ENCODE results near the gene NOL4L.

Gene NOL4L

DNA sequence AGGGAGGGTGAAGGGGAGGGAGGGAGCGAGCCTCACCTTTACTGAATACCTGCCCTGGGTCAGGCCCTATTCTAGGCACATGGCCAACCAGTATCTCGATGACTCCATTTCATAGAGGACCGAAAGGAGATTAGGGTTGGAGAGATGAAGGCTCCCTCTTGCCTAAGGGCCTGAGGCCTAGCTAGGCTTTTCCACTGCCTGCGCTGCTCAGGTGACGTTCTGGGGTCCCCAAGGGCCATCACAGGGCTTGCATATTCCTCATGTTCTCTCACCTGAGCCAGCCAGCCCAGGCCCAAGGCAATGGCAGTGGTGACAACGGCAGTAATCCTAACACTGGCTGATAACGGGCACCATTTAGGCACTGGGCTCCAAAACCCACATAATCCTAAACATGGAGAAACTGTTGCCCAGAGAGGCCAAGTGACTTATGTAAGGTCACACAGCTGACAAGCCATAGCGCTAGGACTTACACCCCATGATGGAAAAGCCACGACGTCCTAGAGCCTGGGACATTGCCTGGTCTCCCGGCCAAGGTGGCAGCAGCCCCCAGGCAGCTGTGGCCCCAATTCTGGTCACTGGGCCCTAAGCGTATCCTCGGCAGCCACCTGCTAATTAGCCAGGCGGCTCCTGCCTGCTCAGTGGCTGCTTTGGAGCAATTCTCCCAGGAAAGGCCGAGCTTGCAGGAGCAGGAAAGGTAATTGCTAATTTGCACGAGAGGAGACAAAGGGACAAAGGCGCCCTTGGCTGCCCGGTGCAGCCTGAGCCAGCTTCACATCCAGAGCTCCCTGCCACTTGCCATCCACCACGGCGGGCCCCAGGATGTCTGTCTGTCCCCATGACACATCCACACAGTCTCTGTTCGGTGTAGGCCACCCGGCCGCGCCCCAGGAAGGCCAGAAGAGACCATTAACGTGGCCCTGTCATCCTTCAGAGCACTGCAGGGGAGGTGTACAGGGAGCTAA, 21.5 kb downstream of the NOL4L start:
- Histone ChIP-seq H3K4me3 (replicated peaks; ENCODE audit: insufficient read depth, low read length) (no peak overlapping the region), H3K27ac (replicated peaks) (no peak overlapping the region), H3K27me3 (ENCODE audit: insufficient read depth, poor library complexity, severe bottlenecking) (no peaks in the 10 kb centered on the region)
- DNase-seq (ENCODE audit: low read depth in 1 of 2, low spot score in 1 of 2): no peak
- TF ChIP-seq GABPA (IDR thresholded peaks at IDR 0.05; ENCODE audit: low read depth): no peak
- no peak for TF ChIP-seq SPI1 (IDR thresholded peaks at IDR 0.05; ENCODE audit: borderline replicate concordance, low read depth)
- TF ChIP-seq POLR2AphosphoS5 (IDR thresholded peaks at IDR 0.05; ENCODE audit: low read depth): no peak
- TF ChIP-seq, protein P1, sequence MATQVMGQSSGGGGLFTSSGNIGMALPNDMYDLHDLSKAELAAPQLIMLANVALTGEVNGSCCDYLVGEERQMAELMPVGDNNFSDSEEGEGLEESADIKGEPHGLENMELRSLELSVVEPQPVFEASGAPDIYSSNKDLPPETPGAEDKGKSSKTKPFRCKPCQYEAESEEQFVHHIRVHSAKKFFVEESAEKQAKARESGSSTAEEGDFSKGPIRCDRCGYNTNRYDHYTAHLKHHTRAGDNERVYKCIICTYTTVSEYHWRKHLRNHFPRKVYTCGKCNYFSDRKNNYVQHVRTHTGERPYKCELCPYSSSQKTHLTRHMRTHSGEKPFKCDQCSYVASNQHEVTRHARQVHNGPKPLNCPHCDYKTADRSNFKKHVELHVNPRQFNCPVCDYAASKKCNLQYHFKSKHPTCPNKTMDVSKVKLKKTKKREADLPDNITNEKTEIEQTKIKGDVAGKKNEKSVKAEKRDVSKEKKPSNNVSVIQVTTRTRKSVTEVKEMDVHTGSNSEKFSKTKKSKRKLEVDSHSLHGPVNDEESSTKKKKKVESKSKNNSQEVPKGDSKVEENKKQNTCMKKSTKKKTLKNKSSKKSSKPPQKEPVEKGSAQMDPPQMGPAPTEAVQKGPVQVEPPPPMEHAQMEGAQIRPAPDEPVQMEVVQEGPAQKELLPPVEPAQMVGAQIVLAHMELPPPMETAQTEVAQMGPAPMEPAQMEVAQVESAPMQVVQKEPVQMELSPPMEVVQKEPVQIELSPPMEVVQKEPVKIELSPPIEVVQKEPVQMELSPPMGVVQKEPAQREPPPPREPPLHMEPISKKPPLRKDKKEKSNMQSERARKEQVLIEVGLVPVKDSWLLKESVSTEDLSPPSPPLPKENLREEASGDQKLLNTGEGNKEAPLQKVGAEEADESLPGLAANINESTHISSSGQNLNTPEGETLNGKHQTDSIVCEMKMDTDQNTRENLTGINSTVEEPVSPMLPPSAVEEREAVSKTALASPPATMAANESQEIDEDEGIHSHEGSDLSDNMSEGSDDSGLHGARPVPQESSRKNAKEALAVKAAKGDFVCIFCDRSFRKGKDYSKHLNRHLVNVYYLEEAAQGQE (IDR thresholded peaks at IDR 0.05; ENCODE audit: insufficient replicate concordance, low read depth): no peak
- TF ChIP-seq, protein P2, sequence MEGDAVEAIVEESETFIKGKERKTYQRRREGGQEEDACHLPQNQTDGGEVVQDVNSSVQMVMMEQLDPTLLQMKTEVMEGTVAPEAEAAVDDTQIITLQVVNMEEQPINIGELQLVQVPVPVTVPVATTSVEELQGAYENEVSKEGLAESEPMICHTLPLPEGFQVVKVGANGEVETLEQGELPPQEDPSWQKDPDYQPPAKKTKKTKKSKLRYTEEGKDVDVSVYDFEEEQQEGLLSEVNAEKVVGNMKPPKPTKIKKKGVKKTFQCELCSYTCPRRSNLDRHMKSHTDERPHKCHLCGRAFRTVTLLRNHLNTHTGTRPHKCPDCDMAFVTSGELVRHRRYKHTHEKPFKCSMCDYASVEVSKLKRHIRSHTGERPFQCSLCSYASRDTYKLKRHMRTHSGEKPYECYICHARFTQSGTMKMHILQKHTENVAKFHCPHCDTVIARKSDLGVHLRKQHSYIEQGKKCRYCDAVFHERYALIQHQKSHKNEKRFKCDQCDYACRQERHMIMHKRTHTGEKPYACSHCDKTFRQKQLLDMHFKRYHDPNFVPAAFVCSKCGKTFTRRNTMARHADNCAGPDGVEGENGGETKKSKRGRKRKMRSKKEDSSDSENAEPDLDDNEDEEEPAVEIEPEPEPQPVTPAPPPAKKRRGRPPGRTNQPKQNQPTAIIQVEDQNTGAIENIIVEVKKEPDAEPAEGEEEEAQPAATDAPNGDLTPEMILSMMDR (IDR thresholded peaks at IDR 0.05; ENCODE audit: insufficient read depth, low read length): no peak

DNA sequence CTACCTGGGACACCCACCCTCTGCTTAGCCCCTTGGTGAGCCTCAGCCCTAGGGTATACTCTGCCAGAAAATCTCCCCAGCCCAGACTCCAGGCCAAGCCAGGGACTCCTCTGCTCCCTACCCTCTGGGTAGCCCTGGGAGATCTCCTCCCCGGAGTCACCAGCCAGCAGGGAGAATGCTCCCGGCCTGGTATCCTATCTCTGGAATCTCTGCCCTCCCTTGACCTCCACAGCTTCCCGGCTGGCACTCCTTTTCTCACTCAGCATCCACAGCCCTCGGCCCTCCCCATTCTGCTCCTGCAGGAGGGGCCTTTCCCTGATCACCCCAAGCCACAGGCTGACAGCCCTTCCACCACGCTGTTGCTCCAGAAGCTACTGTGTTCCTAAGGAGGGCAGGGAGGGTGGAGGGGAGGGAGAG, 22.6 kb downstream of the NOL4L start:
- no peak for DNase-seq (ENCODE audit: low read depth in 1 of 2, low spot score in 1 of 2)
- H3K27me3 ChIP-seq (ENCODE audit: insufficient read depth, poor library complexity, severe bottlenecking): no peaks in the 10 kb centered on the region
- TF ChIP-seq GABPA (IDR thresholded peaks at IDR 0.05; ENCODE audit: low read depth) (no peak), SPI1 (IDR thresholded peaks at IDR 0.05; ENCODE audit: borderline replicate concordance, low read depth) (no peak), POLR2AphosphoS5 (IDR thresholded peaks at IDR 0.05; ENCODE audit: low read depth) (no peak)
- TF ChIP-seq, protein P2 (IDR thresholded peaks at IDR 0.05; ENCODE audit: insufficient read depth, low read length): no peak
- TF ChIP-seq, protein P1 (IDR thresholded peaks at IDR 0.05; ENCODE audit: insufficient replicate concordance, low read depth): no peak
- no peak overlapping the region for H3K27ac ChIP-seq (replicated peaks)
- no peak overlapping the region for H3K4me3 ChIP-seq (replicated peaks; ENCODE audit: insufficient read depth, low read length)

DNA sequence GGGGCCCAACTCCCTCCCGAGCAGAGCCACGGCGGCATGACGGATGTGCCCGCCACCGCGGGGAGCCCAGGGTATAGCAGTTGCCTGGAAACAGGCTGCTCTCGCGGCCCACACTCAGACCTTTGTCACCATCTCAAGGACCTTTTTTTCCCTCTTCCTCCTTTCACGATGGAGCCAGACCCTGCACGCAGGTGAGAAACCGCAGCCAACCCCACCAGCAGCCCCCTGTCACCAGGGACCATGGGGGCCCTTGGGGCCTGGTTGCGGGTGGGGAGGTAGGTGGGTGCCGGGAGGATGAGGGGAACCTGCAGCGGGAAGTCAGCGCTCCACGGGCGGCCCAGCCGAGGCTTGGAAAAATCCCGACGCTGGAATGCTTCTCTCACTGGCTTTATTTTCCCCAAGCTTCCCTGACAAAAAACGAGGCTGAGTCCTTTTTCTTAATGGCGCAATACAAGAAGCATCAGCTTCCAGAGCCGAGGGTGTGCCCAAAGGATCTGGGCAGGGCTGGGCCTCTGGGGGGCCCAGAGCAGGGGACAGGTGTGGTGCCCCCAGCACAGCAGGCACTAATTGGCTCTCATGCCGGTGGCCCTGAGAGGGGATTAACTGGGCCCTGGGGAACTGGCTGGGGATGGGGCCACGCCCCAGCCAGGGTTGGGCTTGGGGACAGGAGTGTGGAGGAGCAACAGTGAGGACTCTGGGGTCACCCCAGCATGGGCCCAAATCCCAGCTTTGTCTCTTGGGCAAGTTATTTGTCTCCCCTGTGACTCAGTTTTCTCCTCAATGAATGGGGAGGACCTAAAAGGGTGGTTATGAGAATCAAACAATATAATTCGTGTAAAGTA, 23.9 kb downstream of the NOL4L start:
- DNase-seq (ENCODE audit: low read depth in 1 of 2, low spot score in 1 of 2): no peak
- Histone ChIP-seq H3K27ac (replicated peaks) (no peak overlapping the region), H3K4me3 (replicated peaks; ENCODE audit: insufficient read depth, low read length) (no peak overlapping the region), H3K27me3 (ENCODE audit: insufficient read depth, poor library complexity, severe bottlenecking) (no peaks in the 10 kb centered on the region)
- TF ChIP-seq, protein P2 (IDR thresholded peaks at IDR 0.05; ENCODE audit: insufficient read depth, low read length): no peak
- TF ChIP-seq, protein P1 (IDR thresholded peaks at IDR 0.05; ENCODE audit: insufficient replicate concordance, low read depth): no peak
- TF ChIP-seq SPI1 (IDR thresholded peaks at IDR 0.05; ENCODE audit: borderline replicate concordance, low read depth): no peak
- no peak for TF ChIP-seq GABPA (IDR thresholded peaks at IDR 0.05; ENCODE audit: low read depth)
- no peak for TF ChIP-seq POLR2AphosphoS5 (IDR thresholded peaks at IDR 0.05; ENCODE audit: low read depth)

All from HL-60 (cell line).